OCI-LY1 (cell line): ENCODE measurements around the gene ZCCHC7.

Source experiments
- EZH2 ChIP-seq: fragments of 200-600 bp; sonication (generic), shearing (Covaris generic); IDR thresholded peaks from 2 replicates; pipeline ENCODE4 v1.8.0; 2017; ENCODE audit warnings: borderline replicate concordance, mixed run types, mild to moderate bottlenecking, antibody characterized with exemption, low read length, moderate library complexity, mixed read lengths
- TF ChIP-seq, protein P1 (sequence below): fragments of 200-600 bp; sonication (generic), shearing (Covaris generic); IDR thresholded peaks from 2 replicates; pipeline ENCODE4 v1.5.1; 2017; ENCODE audit warnings: mild to moderate bottlenecking, antibody characterized with exemption, low read length, moderate library complexity, mixed read lengths

DNA sequence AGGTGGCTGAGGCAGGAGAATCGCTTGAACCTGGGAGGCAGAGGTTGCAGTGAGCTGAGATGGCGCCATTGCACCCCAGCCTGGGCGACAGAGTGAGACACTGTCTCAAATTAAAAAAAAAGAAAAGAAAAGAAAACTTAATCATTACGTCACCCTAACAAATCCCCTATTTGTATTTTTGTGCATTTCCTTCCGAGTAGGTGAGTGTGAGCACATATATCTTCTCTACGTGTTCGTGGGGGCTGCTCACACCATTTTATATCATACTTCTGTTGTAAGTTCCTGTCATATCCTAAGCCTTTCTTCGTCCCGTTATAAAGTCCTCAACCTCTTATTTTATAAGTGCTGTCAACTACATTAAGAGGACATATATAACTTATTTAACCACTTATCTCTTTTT is 260.2 kb downstream of the ZCCHC7 start:
- no peak for TF ChIP-seq EZH2
- TF ChIP-seq, protein P1, sequence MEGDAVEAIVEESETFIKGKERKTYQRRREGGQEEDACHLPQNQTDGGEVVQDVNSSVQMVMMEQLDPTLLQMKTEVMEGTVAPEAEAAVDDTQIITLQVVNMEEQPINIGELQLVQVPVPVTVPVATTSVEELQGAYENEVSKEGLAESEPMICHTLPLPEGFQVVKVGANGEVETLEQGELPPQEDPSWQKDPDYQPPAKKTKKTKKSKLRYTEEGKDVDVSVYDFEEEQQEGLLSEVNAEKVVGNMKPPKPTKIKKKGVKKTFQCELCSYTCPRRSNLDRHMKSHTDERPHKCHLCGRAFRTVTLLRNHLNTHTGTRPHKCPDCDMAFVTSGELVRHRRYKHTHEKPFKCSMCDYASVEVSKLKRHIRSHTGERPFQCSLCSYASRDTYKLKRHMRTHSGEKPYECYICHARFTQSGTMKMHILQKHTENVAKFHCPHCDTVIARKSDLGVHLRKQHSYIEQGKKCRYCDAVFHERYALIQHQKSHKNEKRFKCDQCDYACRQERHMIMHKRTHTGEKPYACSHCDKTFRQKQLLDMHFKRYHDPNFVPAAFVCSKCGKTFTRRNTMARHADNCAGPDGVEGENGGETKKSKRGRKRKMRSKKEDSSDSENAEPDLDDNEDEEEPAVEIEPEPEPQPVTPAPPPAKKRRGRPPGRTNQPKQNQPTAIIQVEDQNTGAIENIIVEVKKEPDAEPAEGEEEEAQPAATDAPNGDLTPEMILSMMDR, result no peak
